Measurements from ENCODE around the gene CIROP.

The CIROP gene

GRCh38 chr14:23066368-23066767 is 38.4 kb downstream of the CIROP start:
- no peak for DNase-seq

DNA sequence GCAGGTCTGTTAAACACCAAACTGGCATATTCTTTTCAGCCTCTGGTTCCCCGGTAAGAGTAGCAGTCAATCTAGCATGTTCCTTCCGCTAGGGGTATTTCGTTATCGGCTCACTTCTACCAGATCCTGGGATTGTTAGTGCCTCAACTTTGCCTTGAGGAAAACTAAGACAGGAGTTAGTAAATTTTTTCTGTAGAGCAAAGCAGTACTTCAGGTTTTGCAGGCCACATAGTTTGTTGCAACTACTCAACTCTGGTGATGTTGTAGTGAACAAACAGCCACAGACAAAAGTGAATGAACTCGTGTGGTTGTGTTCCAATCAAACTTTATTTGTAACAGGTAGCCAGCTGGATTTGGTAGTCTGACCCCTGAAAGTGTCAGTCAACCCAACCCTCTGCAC is 41.2 kb downstream of the CIROP start:
- DNase-seq = no peak

DNA sequence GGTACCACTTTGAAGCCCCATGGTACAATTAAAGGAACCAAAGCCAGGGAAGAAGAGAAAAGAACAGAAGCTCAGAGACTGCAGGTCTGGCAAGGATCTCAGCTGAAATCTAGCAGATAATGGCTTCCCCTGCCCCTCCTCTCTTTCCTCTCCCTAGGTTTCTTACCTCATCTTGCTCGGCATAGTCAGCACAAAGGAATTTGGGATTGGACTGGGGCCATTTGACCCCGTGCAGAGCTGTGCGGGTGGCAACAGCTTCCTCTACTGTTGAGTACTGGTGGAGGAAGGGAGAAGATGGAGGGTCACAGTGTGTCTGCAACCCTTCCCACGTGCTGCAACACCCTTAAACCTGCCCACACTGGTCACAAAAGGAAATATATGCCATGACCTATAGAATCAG is 42.8 kb downstream of the CIROP start:
- DNase-seq = no peak

- no peak for DNase-seq
These were observed 44.1 kb downstream of the CIROP start for GRCh38 chr14:23060536-23061260.

DNA sequence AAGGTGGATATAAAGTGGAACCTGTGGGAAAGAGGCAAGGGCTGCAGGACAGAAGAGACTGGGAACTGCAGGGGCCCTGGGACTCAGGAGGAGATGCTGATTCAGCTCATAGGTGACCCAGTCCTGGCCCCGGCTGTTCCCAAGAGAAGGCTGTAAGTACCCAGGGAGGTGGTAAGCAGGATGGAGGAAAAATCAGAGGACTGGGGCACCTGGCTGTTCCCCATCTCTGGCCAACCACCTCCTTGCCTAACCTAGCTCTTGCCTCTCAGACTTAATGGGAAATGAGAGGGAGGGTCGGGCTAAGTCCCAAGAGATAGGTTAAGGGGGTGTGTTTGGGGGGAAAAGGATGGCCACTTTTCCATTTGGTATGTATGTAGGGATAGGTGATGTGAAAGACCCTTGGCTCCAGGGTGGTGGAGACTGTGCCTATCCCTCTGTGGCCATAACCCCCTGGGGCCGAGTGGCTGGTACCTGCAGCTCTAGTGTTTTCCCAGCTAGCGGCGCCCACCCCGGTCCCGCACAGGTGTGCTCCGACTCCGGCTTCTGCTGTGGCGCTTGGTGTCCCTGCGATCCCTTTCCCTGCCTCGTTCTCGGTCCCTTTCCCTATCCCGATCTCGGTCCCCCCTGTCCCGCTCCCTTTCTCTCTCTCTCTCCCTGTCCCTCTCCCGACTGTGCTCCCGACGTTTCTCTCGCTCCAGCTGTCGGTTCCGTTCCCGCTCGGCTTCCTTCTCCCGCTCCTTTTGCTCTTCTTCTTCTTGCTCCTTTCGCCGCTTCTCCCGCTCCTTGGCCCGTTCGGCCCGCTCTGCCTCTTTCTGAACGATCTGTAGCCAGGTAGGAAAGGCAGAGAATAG is 45.9 kb downstream of the CIROP start:
- DNase-seq = no peak

DNA sequence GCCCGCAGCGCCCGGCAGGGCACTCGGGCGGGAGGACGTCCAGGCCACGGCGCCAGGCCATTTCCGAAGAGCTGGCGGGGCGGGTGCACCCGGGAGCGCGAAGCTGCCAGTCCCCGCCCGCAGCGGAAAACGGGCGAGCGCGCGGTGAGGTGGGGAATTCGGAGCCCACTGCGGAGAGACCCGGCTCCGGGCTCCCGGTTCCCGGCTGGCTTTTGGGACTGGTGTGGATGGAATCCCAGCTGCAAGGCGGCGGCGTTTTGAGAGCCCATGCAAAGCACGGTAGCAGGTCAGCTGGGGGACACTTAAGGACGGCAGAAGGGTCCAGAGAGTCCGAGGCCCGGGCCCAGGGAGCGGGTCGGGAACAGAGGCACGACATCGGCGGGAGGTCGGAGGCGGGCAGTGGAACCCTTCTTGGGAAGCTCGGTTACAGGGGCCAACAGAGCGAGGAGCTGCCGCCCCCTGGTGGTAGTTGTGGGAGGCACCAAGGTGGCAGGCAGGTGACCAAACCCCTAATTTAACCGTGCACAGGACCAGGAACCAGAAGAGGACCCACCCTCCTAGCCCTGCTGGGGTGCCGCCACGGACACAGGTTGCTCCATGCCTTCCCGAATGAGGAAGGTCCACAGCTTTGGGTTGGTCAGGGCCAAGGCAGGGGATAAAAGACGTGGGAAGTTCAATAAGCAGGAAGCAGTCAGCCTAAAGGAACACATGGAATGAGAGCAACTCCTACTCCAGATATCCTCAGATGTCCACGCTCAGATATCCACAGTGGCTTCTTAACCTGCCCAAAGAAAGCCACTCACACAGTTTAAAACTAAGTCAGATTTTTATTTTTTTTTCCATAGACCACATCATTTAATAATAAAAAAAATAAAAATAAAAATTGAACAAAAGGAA is 46.8 kb downstream of the CIROP start:
- no peak for DNase-seq

GRCh38 chr14:23056956-23057756 is 47.6 kb downstream of the CIROP start, which contains the start of gene CDH24:
Gene CDH24, minus strand, starts transcription at chr14:23057520. Its CDS starts 1,787 bp downstream, at chr14:23055733.
- no peak for DNase-seq

DNA sequence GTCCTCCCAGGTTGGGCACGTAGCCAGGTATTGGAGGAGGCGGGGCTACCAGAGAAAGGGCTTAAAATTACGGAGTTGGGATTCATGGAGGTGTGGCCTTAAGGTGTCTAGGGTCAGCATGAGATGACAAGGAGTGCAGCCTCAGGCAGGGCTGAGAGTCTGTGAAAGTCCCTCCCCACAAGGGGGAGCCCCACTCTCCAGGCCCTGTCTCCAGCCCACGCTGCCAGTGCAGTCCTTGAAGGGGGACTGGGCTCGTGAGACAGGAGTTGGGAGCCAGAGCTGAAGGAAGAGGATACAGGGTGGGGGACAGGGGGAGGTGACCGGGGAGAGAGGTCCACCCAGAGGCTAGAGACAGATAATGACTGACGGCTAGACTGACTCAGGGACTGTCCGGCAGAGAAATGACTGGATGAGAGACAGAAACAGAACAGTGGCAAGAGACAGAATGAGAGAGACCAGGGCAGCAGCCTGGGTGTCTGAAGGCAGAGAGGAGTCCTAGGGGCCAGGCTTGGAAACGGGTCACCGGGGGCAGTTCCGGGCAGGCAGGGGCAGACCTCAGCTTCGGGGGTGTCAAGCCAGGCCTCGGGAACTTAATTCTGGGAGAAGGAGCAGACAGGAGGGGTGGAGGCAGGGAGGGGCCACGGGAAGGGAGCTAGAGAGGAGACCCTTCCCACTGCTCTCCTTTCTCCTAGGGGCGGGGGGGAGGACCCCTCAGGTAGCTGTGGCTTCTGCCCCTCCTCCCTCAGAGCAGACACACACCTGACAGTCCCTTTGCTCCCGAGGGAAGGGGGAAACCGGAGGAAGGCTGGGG is 48.4 kb downstream of the CIROP start:
- no peak for DNase-seq

- no peak for DNase-seq
These were observed 49.1 kb downstream of the CIROP start for GRCh38 chr14:23055621-23056144.

GRCh38 chr14:23055147-23055550 is 49.6 kb downstream of the CIROP start:
- no peak for DNase-seq

GRCh38 chr14:23054000-23054811 is 50.6 kb downstream of the CIROP start:
- DNase-seq = no peak

GRCh38 chr14:23053426-23053825 is 51.4 kb downstream of the CIROP start:
- no peak for DNase-seq

DNA sequence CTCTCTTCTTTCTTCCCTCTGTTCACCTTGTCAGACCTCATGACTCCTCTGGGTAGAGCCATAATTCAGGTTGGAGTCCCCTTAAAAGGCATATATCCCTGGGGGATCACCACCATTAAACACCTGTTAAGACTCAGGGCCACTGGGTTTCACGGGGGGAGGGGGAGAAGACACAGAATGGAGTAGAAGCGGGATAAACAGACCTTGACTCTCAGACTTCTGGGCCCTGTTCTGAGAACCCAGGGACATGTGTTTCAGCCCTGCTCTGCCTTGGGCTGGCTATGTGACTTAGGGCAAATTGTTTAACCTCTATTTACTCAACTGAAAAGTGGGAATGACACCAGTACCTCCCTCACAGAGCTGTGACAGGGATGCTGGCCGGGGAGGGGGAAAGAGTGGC is 52.1 kb downstream of the CIROP start:
- DNase-seq = no peak

- no peak for DNase-seq
These were observed 52.6 kb downstream of the CIROP start for GRCh38 chr14:23052182-23052623.

DNA sequence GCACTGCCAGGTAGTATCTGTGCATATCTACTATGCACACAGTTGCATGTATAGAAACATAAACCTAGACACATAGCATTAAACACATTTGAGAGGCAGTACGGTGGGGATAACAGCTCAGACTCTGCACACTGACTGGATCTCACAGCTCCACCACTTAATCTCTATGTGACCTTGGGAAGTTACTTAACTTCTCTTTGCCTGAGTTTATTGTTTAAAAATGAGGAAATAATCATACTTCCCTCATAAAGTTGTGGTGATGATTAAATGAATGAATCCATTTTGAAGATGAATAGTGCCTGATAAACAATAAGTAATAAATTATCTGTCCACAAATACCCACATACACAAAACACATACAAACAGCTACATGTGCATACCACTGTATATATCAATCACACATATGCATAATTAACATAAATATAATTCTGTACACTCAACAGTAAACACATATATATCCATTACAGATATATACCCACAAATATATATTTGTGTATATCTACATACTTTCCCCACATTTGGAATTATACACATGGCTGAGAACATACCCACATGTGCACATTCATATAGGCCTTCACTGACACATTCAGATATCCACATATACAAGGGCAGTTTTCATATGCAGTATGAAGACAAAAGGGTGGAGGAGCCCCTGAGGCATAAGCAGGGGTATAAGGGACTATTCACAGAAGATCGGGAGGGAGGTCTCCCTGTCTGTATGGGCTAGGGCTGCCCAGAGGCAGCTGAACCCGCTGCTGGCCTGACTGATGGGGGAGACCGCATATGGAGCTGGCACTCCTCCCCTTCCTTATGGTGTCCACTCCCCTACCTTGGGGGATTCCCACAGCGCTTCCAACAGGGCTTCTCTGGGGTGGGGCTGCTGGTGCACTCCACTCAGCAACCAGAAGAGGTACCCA is 53.4 kb downstream of the CIROP start:
- no peak for DNase-seq

All from NCI-H82 (cell line).